Tibial artery (tissue), 4 donors: Measurements from ENCODE around the gene BTG4.

Source experiments
- DNase-seq, 2 donors: peaks; one replicate each; pipeline ENCODE4 v3.0.0-alpha.2; 2019
- H3K27ac ChIP-seq, 2 donors: fragments of 200-600 bp; sonication (generic) in 1 of 2; 1 replicate in 1 of 2; 2 replicates in 1 of 2; pipeline ENCODE4 v1.5.1; 2018 to 2019; ENCODE audit warnings: mild to moderate bottlenecking in 1 of 2
- H3K27me3 ChIP-seq, 2 donors: fragments of 200-600 bp; sonication (generic) in 1 of 2; one replicate each; pipeline versions ENCODE4 v1.5.1 to v1.6.0; 2016 to 2019
- H3K36me3 ChIP-seq, 3 donors: fragments of 200-600 bp; sonication (generic) in 2 of 3; one replicate each; pipeline ENCODE4 v1.5.1; 2016 to 2019; ENCODE audit warnings: mild to moderate bottlenecking in 2 of 3
- H3K4me1 ChIP-seq, 4 donors: fragments of 200-600 bp; sonication (generic) in 2 of 4; 1 replicate in 3 of 4; 2 replicates in 1 of 4; pipeline ENCODE4 v1.5.1; 2016 to 2019
- H3K4me3 ChIP-seq, 2 donors: fragments of 200-600 bp; sonication (generic) in 1 of 2; 1 replicate in 1 of 2; 2 replicates in 1 of 2; pipeline ENCODE4 v1.5.1; 2018 to 2019; ENCODE audit warnings: mild to moderate bottlenecking in 2 of 2
- H3K9me3 ChIP-seq, 3 donors: fragments of 200-600 bp; sonication (generic) in 1 of 3; one replicate each; pipeline ENCODE4 v1.5.1; 2016 to 2019
- CTCF ChIP-seq, 2 experiments: fragments of 200-600 bp in 1 of 2; fragments of 450-650 bp in 1 of 2; IDR thresholded peaks; one replicate each; pipeline ENCODE4 v1.5.1; 2017 to 2019; ENCODE audit warnings: antibody characterized with exemption in 2 of 2, mild to moderate bottlenecking in 1 of 2, moderate library complexity in 1 of 2
- intact Hi-C: fragments of 100-400 bp; cut with DNase I; formaldehyde crosslinking; loops from one replicate; pipeline ENCODE4 v1.15.0; 2023; ENCODE audit warnings: low total_unique reads

Gene BTG4

DNA sequence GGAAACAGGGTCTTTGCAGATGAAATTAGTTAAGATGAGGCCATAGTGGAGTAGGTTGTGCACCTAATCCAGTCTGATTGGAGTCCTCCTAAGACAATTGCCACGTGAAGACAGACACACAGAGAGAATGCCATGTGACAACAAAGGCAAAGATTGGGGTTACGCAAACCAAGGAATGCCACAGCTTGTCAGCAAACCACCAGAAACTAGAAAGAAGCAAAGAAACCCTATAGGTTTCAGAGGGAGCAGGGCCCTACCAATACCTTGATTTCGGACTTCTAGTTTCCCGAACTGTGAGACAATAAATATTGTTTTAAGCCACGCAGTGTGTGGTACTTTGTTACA, 20.2 kb upstream of the BTG4 start:
- Histone ChIP-seq H3K27ac (no peak overlapping the region), H3K36me3 (no peaks in the 10 kb centered on the region), H3K4me1 (no peaks in the 10 kb centered on the region), H3K9me3 (no peaks in the 10 kb centered on the region), H3K27me3 (peaks cover 0 to 7% of the 10 kb centered on the region in 2 donors), H3K4me3 (no peak overlapping the region)
- intact Hi-C loops = no loop called here
- DNase-seq = no peak
- TF ChIP-seq CTCF (IDR thresholded peaks at IDR 0.05) = no peak

GRCh38 chr11:111531687-111532364, 19.6 kb upstream of the BTG4 start:
- H3K4me3 ChIP-seq = no peak overlapping the region
- no peak for DNase-seq
- no peaks in the 10 kb centered on the region for H3K4me1 ChIP-seq
- no peak for TF ChIP-seq CTCF (IDR thresholded peaks at IDR 0.05)
- no peak overlapping the region for H3K27ac ChIP-seq
- peaks cover 0 to 7% of the 10 kb centered on the region in 2 donors for H3K27me3 ChIP-seq
- intact Hi-C loops = no loop called here
- no peaks in the 10 kb centered on the region for H3K9me3 ChIP-seq
- no peaks in the 10 kb centered on the region for H3K36me3 ChIP-seq

DNA sequence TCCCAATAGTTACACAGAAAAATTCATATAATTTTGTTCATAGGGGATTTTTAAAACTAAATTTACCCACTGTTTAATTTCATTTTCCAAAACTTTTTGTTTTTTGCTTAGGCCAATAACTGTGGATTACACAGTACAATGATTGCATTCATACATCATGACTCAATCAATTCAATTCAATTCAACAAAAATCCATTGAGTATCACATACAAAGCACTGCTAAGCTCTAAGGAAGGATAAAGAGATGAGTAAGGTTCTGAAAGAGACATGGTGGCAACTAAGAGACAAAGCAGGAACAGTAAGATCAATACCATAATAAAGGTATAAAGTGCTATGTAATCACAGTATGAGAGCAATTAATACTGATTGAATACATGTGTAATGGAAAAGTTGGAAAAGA, 18.9 kb upstream of the BTG4 start:
- no peak overlapping the region for H3K27ac ChIP-seq
- no peak overlapping the region for H3K4me3 ChIP-seq
- H3K4me1 ChIP-seq = no peaks in the 10 kb centered on the region
- intact Hi-C loops = no loop called here
- H3K36me3 ChIP-seq = no peaks in the 10 kb centered on the region
- no peaks in the 10 kb centered on the region for H3K9me3 ChIP-seq
- no peak for DNase-seq
- no peak for TF ChIP-seq CTCF (IDR thresholded peaks at IDR 0.05)
- H3K27me3 ChIP-seq = peaks cover 0 to 7% of the 10 kb centered on the region in 2 donors

- Histone ChIP-seq H3K9me3 (no peaks in the 10 kb centered on the region), H3K4me1 (no peaks in the 10 kb centered on the region), H3K27me3 (peaks cover 0 to 7% of the 10 kb centered on the region in 2 donors), H3K27ac (no peak overlapping the region), H3K36me3 (no peaks in the 10 kb centered on the region), H3K4me3 (no peak overlapping the region)
- TF ChIP-seq CTCF (IDR thresholded peaks at IDR 0.05) = no peak
- no peak for DNase-seq
- intact Hi-C loops = no loop called here
These were observed 17.9 kb upstream of the BTG4 start for GRCh38 chr11:111530091-111530490.

GRCh38 chr11:111528557-111528956, 16.4 kb upstream of the BTG4 start:
- no peaks in the 10 kb centered on the region for H3K9me3 ChIP-seq
- no peak overlapping the region for H3K27ac ChIP-seq
- H3K36me3 ChIP-seq = no peaks in the 10 kb centered on the region
- H3K4me1 ChIP-seq = no peaks in the 10 kb centered on the region
- intact Hi-C loops = no loop called here
- no peak for DNase-seq
- no peak overlapping the region for H3K4me3 ChIP-seq
- H3K27me3 ChIP-seq = peaks cover 0 to 7% of the 10 kb centered on the region in 2 donors
- no peak for TF ChIP-seq CTCF (IDR thresholded peaks at IDR 0.05)

DNA sequence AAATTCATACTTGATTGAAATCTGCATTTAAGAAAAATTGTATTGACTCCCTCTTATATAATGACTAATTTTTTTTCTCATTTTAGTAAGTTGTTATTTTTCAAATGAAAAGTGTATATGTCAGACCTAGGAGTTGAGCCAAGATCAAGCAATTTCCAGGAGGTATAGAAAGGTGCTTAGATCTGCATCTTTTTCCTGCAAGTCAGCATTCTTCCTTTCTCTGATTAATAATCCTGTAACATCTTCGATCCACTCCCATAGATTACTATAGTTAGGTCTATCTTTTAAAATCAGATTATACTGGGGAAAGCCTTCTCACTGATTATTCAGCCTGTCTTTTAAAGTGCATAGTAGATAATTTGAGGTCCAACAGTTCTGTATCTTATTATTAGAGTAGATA, 15.1 kb upstream of the BTG4 start:
- TF ChIP-seq CTCF (IDR thresholded peaks at IDR 0.05) = no peak
- peaks cover 0 to 4% of the 10 kb centered on the region in 2 donors for H3K27me3 ChIP-seq
- no peak for DNase-seq
- intact Hi-C loops = no loop called here
- H3K4me3 ChIP-seq = no peak overlapping the region
- H3K27ac ChIP-seq = no peak overlapping the region
- no peaks in the 10 kb centered on the region for H3K36me3 ChIP-seq
- H3K4me1 ChIP-seq = no peaks in the 10 kb centered on the region
- H3K9me3 ChIP-seq = no peaks in the 10 kb centered on the region
